HepG2 (cell line): Measurements from ENCODE around the gene KRT16. TPM values are rescaled to one million over a fixed set of nuclear protein-coding genes. Genes with fewer than 3 reads are reported as not detected.

Source experiments
- FLYWCH1 ChIP-seq: sonication (generic); formaldehyde crosslinking; IDR thresholded peaks from 2 replicates; pipeline ENCODE4 v1.8.1; 2023; ENCODE audit warnings: mild to moderate bottlenecking, missing genetic modification reagents
- MBNL3 ChIP-seq: fragments of 250-450 bp; sonication (Bioruptor Pico); conservative IDR thresholded peaks from 2 replicates; pipeline ENCODE4 v1.8.0; 2022; ENCODE audit warnings: mild to moderate bottlenecking, inconsistent platforms
- RNF2 ChIP-seq: fragments of 450-650 bp; conservative IDR thresholded peaks from 2 replicates; pipeline ENCODE4 v1.6.1; 2016; ENCODE audit warnings: low read depth
- SALL1 ChIP-seq: sonication (generic); formaldehyde crosslinking; IDR thresholded peaks from 2 replicates; pipeline ENCODE4 v1.8.0; 2022; ENCODE audit warnings: mild to moderate bottlenecking, missing genetic modification reagents
- ZNF207 ChIP-seq: fragments of 450-650 bp; IDR thresholded peaks from 2 replicates; pipeline ENCODE4 v1.6.1; 2016; ENCODE audit warnings: antibody characterized with exemption, borderline replicate concordance
- ZNF292 ChIP-seq: sonication (generic); formaldehyde crosslinking; IDR thresholded peaks from 2 replicates; pipeline ENCODE4 v1.8.1; 2022; ENCODE audit warnings: mild to moderate bottlenecking, low read depth, missing genetic modification reagents, borderline replicate concordance
- ZNF451 ChIP-seq: sonication (generic); formaldehyde crosslinking; IDR thresholded peaks from 2 replicates; pipeline ENCODE4 v1.5.0; 2020; ENCODE audit warnings: mild to moderate bottlenecking, missing genetic modification reagents
- ZNF670 ChIP-seq: sonication (generic); formaldehyde crosslinking; IDR thresholded peaks from 2 replicates; pipeline ENCODE4 v1.8.0; 2022; ENCODE audit warnings: mild to moderate bottlenecking, missing genetic modification reagents, borderline replicate concordance
- polyA plus RNA-seq, 8 experiments: library from polyadenylated mRNA; depleted of rRNA in 3 of 8; stranded (reverse) in 7 of 8; unstranded in 1 of 8; fragments of >200 nt; fragmentation: Illumina TruSeq in 4 of 8; extraction: Trizol in 4 of 8; gene quantifications; 2 replicates each; pipeline versions ENCODE4 v1.2.1 to v1.2.3, GENCODE V29; 2011 to 2016; ENCODE audit warnings: low read depth in 4 of 8, missing spikeins in 1 of 8, mixed read lengths in 1 of 8; ENCODE audit not compliant: insufficient read depth in 1 of 8
- total RNA-seq, 5 experiments: library from RNA; depleted of rRNA; stranded (reverse); fragments of >200 nt; fragmentation: Illumina TruSeq; extraction: Trizol; gene quantifications; 2 replicates each; pipeline ENCODE4 v1.2.3, GENCODE V29; 2016; ENCODE audit warnings: low read depth in 1 of 5
- TF ChIP-seq, protein P1 (sequence below): sonication (generic); formaldehyde crosslinking; IDR thresholded peaks from 2 replicates; pipeline ENCODE4 v1.8.0; 2022; ENCODE audit warnings: missing genetic modification reagents, mild to moderate bottlenecking, borderline replicate concordance
- TF ChIP-seq, protein P2 (sequence below): sonication (generic); formaldehyde crosslinking; IDR thresholded peaks from 2 replicates; pipeline ENCODE4 v1.8.0; 2023; ENCODE audit warnings: mild to moderate bottlenecking, missing genetic modification reagents
- TF ChIP-seq, protein P3 (sequence below): sonication (generic); formaldehyde crosslinking; IDR thresholded peaks from 2 replicates; pipeline ENCODE4 v1.4.0; 2020; ENCODE audit warnings: missing genetic modification reagents
- TF ChIP-seq, protein P4 (sequence below): sonication (generic); formaldehyde crosslinking; IDR thresholded peaks from 2 replicates; pipeline ENCODE4 v1.8.1; 2023; ENCODE audit warnings: mild to moderate bottlenecking, missing genetic modification reagents
- TF ChIP-seq, protein P5 (sequence below): sonication (generic); formaldehyde crosslinking; conservative IDR thresholded peaks from 2 replicates; pipeline ENCODE4 v1.4.0; 2020; ENCODE audit warnings: missing genetic modification reagents
- TF ChIP-seq, protein P6 (sequence below): sonication (generic); formaldehyde crosslinking; IDR thresholded peaks from 2 replicates; pipeline ENCODE4 v1.4.0; 2020; ENCODE audit warnings: missing genetic modification reagents, mild to moderate bottlenecking, borderline replicate concordance
- TF ChIP-seq, protein P7 (sequence below): sonication (generic); formaldehyde crosslinking; IDR thresholded peaks from 2 replicates; pipeline ENCODE4 v1.4.0; 2020; ENCODE audit warnings: missing genetic modification reagents
- TF ChIP-seq, protein P8 (sequence below): sonication (generic); formaldehyde crosslinking; IDR thresholded peaks from 2 replicates; pipeline ENCODE4 v1.5.0; 2020; ENCODE audit warnings: missing genetic modification reagents, mild to moderate bottlenecking, borderline replicate concordance

Gene KRT16
- total and polyA plus RNA-seq, 2 of the 13 experiments (the other 11 are each of a cell fraction or from before 2014, with no cell fraction given) = not detected

DNA sequence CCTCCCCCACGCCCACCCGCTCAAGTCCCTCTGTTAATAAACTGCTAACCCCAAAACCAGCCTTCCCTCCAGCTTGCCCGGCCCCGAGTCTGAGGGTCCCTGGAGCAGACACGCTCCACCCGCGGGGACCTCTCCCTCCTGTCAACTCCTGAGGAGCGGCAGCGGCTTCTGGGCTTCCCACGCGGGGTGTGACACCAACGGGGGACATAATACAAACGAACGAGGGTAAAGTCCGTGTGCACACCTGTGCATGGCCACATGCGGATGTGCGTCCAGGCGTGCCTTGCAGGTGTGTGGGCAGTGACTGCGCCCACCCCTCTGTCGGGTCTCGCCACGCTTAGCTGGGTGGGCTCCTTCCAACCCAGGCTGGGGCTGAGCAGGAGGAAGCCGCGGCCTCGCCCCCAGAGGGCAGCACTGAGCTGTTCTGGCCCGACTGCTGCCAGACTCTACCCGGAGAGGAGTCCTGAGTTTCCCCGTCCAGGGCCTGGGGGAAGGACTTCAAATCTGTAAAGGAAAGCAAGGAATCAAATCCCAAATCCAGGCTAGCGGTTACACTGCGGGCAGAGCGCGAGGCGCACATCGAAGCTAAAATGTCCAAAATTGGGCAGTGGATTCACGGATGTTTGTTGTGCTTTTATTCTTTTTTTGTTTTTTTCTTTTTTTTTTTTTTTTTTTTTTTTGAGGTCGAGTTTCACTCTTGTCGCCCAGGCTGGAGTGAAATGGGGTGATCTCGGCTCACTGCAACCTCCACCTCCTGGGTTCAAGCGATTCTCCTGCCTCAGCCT lies 36.0 kb upstream of the KRT16 start (continued):
- TF ChIP-seq, protein P1, sequence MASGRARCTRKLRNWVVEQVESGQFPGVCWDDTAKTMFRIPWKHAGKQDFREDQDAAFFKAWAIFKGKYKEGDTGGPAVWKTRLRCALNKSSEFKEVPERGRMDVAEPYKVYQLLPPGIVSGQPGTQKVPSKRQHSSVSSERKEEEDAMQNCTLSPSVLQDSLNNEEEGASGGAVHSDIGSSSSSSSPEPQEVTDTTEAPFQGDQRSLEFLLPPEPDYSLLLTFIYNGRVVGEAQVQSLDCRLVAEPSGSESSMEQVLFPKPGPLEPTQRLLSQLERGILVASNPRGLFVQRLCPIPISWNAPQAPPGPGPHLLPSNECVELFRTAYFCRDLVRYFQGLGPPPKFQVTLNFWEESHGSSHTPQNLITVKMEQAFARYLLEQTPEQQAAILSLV = no peak
- TF ChIP-seq, protein P2, sequence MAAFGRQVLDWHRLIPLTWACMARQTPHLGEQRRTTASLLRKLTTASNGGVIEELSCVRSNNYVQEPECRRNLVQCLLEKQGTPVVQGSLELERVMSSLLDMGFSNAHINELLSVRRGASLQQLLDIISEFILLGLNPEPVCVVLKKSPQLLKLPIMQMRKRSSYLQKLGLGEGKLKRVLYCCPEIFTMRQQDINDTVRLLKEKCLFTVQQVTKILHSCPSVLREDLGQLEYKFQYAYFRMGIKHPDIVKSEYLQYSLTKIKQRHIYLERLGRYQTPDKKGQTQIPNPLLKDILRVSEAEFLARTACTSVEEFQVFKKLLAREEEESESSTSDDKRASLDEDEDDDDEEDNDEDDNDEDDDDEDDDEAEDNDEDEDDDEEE (CRISPR knock-in tag) = peak; percentile 54; the same call in 1 of the 2 replicates
- TF ChIP-seq, protein P3, sequence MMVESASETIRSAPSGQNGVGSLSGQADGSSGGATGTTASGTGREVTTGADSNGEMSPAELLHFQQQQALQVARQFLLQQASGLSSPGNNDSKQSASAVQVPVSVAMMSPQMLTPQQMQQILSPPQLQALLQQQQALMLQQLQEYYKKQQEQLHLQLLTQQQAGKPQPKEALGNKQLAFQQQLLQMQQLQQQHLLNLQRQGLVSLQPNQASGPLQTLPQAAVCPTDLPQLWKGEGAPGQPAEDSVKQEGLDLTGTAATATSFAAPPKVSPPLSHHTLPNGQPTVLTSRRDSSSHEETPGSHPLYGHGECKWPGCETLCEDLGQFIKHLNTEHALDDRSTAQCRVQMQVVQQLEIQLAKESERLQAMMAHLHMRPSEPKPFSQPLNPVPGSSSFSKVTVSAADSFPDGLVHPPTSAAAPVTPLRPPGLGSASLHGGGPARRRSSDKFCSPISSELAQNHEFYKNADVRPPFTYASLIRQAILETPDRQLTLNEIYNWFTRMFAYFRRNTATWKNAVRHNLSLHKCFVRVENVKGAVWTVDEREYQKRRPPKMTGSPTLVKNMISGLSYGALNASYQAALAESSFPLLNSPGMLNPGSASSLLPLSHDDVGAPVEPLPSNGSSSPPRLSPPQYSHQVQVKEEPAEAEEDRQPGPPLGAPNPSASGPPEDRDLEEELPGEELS (CRISPR knock-in tag) = 0 out of 2 replicates have a peak, but pooled peaks have one; percentile 26
- TF ChIP-seq ZNF207 (no peak), ZNF451 (CRISPR knock-in tag) (peak; percentile 56; the same call in 1 of the 2 replicates), ZNF670 (CRISPR knock-in tag) (peak; percentile 76; the same call in 1 of the 2 replicates), SALL1 (CRISPR knock-in tag) (peak; percentile 75), FLYWCH1 (CRISPR knock-in tag) (no peak), RNF2 (peak; percentile 81), ZNF292 (CRISPR knock-in tag) (no peak), MBNL3 (CRISPR knock-in tag) (no peak)
- TF ChIP-seq, protein P4, sequence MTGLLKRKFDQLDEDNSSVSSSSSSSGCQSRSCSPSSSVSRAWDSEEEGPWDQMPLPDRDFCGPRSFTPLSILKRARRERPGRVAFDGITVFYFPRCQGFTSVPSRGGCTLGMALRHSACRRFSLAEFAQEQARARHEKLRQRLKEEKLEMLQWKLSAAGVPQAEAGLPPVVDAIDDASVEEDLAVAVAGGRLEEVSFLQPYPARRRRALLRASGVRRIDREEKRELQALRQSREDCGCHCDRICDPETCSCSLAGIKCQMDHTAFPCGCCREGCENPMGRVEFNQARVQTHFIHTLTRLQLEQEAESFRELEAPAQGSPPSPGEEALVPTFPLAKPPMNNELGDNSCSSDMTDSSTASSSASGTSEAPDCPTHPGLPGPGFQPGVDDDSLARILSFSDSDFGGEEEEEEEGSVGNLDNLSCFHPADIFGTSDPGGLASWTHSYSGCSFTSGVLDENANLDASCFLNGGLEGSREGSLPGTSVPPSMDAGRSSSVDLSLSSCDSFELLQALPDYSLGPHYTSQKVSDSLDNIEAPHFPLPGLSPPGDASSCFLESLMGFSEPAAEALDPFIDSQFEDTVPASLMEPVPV = peak; percentile 70
- TF ChIP-seq, protein P5, sequence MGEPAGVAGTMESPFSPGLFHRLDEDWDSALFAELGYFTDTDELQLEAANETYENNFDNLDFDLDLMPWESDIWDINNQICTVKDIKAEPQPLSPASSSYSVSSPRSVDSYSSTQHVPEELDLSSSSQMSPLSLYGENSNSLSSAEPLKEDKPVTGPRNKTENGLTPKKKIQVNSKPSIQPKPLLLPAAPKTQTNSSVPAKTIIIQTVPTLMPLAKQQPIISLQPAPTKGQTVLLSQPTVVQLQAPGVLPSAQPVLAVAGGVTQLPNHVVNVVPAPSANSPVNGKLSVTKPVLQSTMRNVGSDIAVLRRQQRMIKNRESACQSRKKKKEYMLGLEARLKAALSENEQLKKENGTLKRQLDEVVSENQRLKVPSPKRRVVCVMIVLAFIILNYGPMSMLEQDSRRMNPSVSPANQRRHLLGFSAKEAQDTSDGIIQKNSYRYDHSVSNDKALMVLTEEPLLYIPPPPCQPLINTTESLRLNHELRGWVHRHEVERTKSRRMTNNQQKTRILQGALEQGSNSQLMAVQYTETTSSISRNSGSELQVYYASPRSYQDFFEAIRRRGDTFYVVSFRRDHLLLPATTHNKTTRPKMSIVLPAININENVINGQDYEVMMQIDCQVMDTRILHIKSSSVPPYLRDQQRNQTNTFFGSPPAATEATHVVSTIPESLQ (CRISPR knock-in tag) = no peak
- TF ChIP-seq, protein P6, sequence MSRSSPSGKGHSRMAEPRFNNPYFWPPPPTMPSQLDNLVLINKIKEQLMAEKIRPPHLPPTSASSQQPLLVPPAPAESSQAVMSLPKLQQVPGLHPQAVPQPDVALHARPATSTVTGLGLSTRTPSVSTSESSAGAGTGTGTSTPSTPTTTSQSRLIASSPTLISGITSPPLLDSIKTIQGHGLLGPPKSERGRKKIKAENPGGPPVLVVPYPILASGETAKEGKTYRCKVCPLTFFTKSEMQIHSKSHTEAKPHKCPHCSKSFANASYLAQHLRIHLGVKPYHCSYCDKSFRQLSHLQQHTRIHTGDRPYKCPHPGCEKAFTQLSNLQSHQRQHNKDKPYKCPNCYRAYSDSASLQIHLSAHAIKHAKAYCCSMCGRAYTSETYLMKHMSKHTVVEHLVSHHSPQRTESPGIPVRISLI (CRISPR knock-in tag) = peak; percentile 45; the same call in 1 of the 2 replicates
- TF ChIP-seq, protein P7, sequence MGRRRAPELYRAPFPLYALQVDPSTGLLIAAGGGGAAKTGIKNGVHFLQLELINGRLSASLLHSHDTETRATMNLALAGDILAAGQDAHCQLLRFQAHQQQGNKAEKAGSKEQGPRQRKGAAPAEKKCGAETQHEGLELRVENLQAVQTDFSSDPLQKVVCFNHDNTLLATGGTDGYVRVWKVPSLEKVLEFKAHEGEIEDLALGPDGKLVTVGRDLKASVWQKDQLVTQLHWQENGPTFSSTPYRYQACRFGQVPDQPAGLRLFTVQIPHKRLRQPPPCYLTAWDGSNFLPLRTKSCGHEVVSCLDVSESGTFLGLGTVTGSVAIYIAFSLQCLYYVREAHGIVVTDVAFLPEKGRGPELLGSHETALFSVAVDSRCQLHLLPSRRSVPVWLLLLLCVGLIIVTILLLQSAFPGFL (CRISPR knock-in tag) = no peak
- TF ChIP-seq, protein P8, sequence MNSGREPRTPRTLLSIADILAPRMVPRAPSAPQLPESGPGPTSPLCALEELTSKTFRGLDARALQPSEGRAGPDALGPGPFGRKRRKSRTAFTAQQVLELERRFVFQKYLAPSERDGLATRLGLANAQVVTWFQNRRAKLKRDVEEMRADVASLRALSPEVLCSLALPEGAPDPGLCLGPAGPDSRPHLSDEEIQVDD = 0 out of 2 replicates have a peak, but pooled peaks have one; percentile 61
